HEK293 (cell line): ENCODE measurements around the gene UTP15.

Experiments used
- CTCF ChIA-PET: fragments of 350-600 bp; formaldehyde crosslinking; extraction: SDS; loops from one replicate; lab custom pipeline; 2021; ENCODE audit warnings: antibody characterized with exemption; lab: Yijun Ruan, JAX
- POLR2A ChIA-PET: fragments of 300-600 bp; formaldehyde crosslinking; extraction: SDS; loops from one replicate; lab custom pipeline; 2020; ENCODE audit warnings: antibody characterized with exemption, inconsistent platforms; lab: Yijun Ruan, JAX
- H3K27ac ChIP-seq: fragments of 200-500 bp; sonication (Bioruptor generic); 2 replicates; pipeline ENCODE4 v1.5.1; 2014; ENCODE audit warnings: low read depth, low read length, control low read depth, inconsistent platforms; ENCODE audit errors: extremely low read depth
- H3K36me3 ChIP-seq, 2 experiments: fragments of 200-500 bp in 1 of 2; sonication (Bioruptor generic) in 1 of 2; 1 replicate in 1 of 2; 2 replicates in 1 of 2; pipeline ENCODE4 v1.5.1; 2014 to 2017; ENCODE audit warnings: inconsistent platforms in 2 of 2, low read length in 2 of 2; ENCODE audit not compliant: control insufficient read depth in 2 of 2, insufficient read depth in 1 of 2
- H3K4me1 ChIP-seq: fragments of 200-500 bp; sonication (Bioruptor generic); 2 replicates; pipeline ENCODE4 v1.5.1; 2014; ENCODE audit warnings: mild to moderate bottlenecking, low read length, inconsistent platforms; ENCODE audit not compliant: control insufficient read depth, insufficient read depth
- H3K4me3 ChIP-seq: 2 replicates; pipeline ENCODE4 v1.5.1; 2011; ENCODE audit warnings: low read depth, mild to moderate bottlenecking, control low read depth, low read length, moderate library complexity
- H3K9me3 ChIP-seq: fragments of 200-500 bp; sonication (Bioruptor generic); 2 replicates; pipeline ENCODE4 v1.5.1; 2014; ENCODE audit warnings: low read depth, low read length, inconsistent platforms; ENCODE audit not compliant: control insufficient read depth, insufficient read depth
- ELK4 ChIP-seq: IDR thresholded peaks from 2 replicates; pipeline ENCODE4 v1.6.1; 2011; ENCODE audit warnings: mild to moderate bottlenecking, low read depth, low read length, borderline replicate concordance
- GLI4 ChIP-seq: fragments of 450-650 bp; formaldehyde crosslinking; IDR thresholded peaks from 2 replicates; pipeline ENCODE4 v1.5.1; 2016; ENCODE audit warnings: missing biosample characterization, missing genetic modification characterization
- HOXA7 ChIP-seq: sonication (generic); formaldehyde crosslinking; IDR thresholded peaks from 2 replicates; pipeline ENCODE4 v1.8.1; 2022; ENCODE audit warnings: missing genetic modification reagents, borderline replicate concordance
- HOXD13 ChIP-seq: sonication (generic); formaldehyde crosslinking; IDR thresholded peaks from 2 replicates; pipeline ENCODE4 v1.8.0; 2022; ENCODE audit warnings: missing genetic modification reagents, borderline replicate concordance
- IKZF3 ChIP-seq: fragments of 450-650 bp; IDR thresholded peaks from 2 replicates; pipeline ENCODE4 v1.5.0; 2018; ENCODE audit warnings: missing biosample characterization, mild to moderate bottlenecking, missing genetic modification characterization, moderate library complexity
- KLF1 ChIP-seq: fragments of 450-650 bp; formaldehyde crosslinking; IDR thresholded peaks from 2 replicates; pipeline ENCODE4 v1.5.1; 2016; ENCODE audit warnings: missing biosample characterization, missing genetic modification characterization
- KLF10 ChIP-seq: fragments of 450-650 bp; IDR thresholded peaks from 2 replicates; pipeline ENCODE4 v1.5.1; 2018; ENCODE audit warnings: missing biosample characterization, mild to moderate bottlenecking, missing genetic modification characterization
- KLF7 ChIP-seq: fragments of 450-650 bp; formaldehyde crosslinking; IDR thresholded peaks from 2 replicates; pipeline ENCODE4 v1.5.1; 2016; ENCODE audit warnings: missing biosample characterization, missing genetic modification characterization, borderline replicate concordance
- PBX3 ChIP-seq: sonication (generic); formaldehyde crosslinking; IDR thresholded peaks from 2 replicates; pipeline ENCODE4 v1.8.1; 2022; ENCODE audit warnings: mild to moderate bottlenecking, moderate library complexity, missing genetic modification reagents
- ZBTB10 ChIP-seq: fragments of 450-650 bp; formaldehyde crosslinking; IDR thresholded peaks from 2 replicates; pipeline ENCODE4 v1.5.1; 2016; ENCODE audit warnings: missing biosample characterization, missing genetic modification characterization
- ZBTB11 ChIP-seq: fragments of 450-650 bp; formaldehyde crosslinking; conservative IDR thresholded peaks from 2 replicates; pipeline ENCODE4 v1.5.1; 2016; ENCODE audit warnings: low read depth, missing biosample characterization, missing genetic modification characterization
- ZBTB44 ChIP-seq: fragments of 450-650 bp; IDR thresholded peaks from 2 replicates; pipeline ENCODE4 v1.5.1; 2018; ENCODE audit warnings: missing biosample characterization, mild to moderate bottlenecking, missing genetic modification characterization
- ZEB2 ChIP-seq: fragments of 450-650 bp; formaldehyde crosslinking; IDR thresholded peaks from 2 replicates; pipeline ENCODE4 v1.5.1; 2016; ENCODE audit warnings: missing biosample characterization, missing genetic modification characterization
- ZFP3 ChIP-seq: fragments of 450-650 bp; formaldehyde crosslinking; IDR thresholded peaks from 2 replicates; pipeline ENCODE4 v1.5.1; 2016; ENCODE audit warnings: low read depth, missing biosample characterization, missing genetic modification characterization
- ZNF174 ChIP-seq: fragments of 450-650 bp; formaldehyde crosslinking; IDR thresholded peaks from 2 replicates; pipeline ENCODE4 v1.5.0; 2017; ENCODE audit warnings: missing biosample characterization, mild to moderate bottlenecking, missing genetic modification characterization
- ZNF175 ChIP-seq: fragments of 450-650 bp; formaldehyde crosslinking; IDR thresholded peaks from 2 replicates; pipeline ENCODE4 v1.5.1; 2016; ENCODE audit warnings: missing biosample characterization, missing genetic modification characterization
- ZNF311 ChIP-seq: fragments of 450-650 bp; formaldehyde crosslinking; IDR thresholded peaks from 2 replicates; pipeline ENCODE4 v1.5.1; 2017; ENCODE audit warnings: missing biosample characterization, missing genetic modification characterization, borderline replicate concordance
- ZNF404 ChIP-seq: fragments of 450-650 bp; formaldehyde crosslinking; IDR thresholded peaks from 2 replicates; pipeline ENCODE4 v1.5.1; 2017; ENCODE audit warnings: missing biosample characterization, missing genetic modification characterization
- ZNF449 ChIP-seq: fragments of 450-650 bp; formaldehyde crosslinking; IDR thresholded peaks from 2 replicates; pipeline ENCODE4 v1.5.1; 2017; ENCODE audit warnings: missing biosample characterization, mild to moderate bottlenecking, missing genetic modification characterization, moderate library complexity
- ZNF548 ChIP-seq: fragments of 450-650 bp; formaldehyde crosslinking; IDR thresholded peaks from 2 replicates; pipeline ENCODE4 v1.5.1; 2016; ENCODE audit warnings: missing biosample characterization, missing genetic modification characterization
- ZNF600 ChIP-seq: fragments of 450-650 bp; formaldehyde crosslinking; IDR thresholded peaks from 2 replicates; pipeline ENCODE4 v1.5.1; 2016; ENCODE audit warnings: missing biosample characterization, missing genetic modification characterization
- ZNF701 ChIP-seq: fragments of 450-650 bp; formaldehyde crosslinking; IDR thresholded peaks from 2 replicates; pipeline ENCODE4 v1.5.1; 2016; ENCODE audit warnings: missing biosample characterization, missing genetic modification characterization
- ZSCAN4 ChIP-seq: fragments of 450-650 bp; formaldehyde crosslinking; IDR thresholded peaks from 2 replicates; pipeline ENCODE4 v1.5.1; 2017; ENCODE audit warnings: missing biosample characterization, missing genetic modification characterization

UTP15 gene

GRCh38 chr5:73532195-73532594 is 33.3 kb upstream of the UTP15 start (continued):
- TF ChIP-seq GLI4 (tag by site-specific recombination), result no peak
- no peak for TF ChIP-seq PBX3
- no peak for TF ChIP-seq HOXA7 (CRISPR knock-in tag)
- TF ChIP-seq ZNF548, result no peak
- TF ChIP-seq, all 188 proteins: peak for 0

- H3K27ac ChIP-seq, result no peak overlapping the region
- no peaks in the 10 kb centered on the region for H3K36me3 ChIP-seq
- H3K4me1 ChIP-seq, result no peaks in the 10 kb centered on the region
- TF ChIP-seq ZBTB11 (tag by site-specific recombination), result no peak
- no peak for TF ChIP-seq ZNF701
- no peak for TF ChIP-seq ZNF449
- TF ChIP-seq ZSCAN4, result no peak
- no peak for TF ChIP-seq ZNF175 (tag by site-specific recombination)
- TF ChIP-seq ELK4, result no peak
- TF ChIP-seq ZNF311, result no peak
- TF ChIP-seq KLF10, result no peak
- no peak for TF ChIP-seq KLF7 (tag by site-specific recombination)
- TF ChIP-seq ZFP3 (tag by site-specific recombination), result no peak
- no peak for TF ChIP-seq KLF1 (tag by site-specific recombination)
- no peak for TF ChIP-seq ZNF174
- TF ChIP-seq HOXA7 (CRISPR knock-in tag), result no peak
- TF ChIP-seq ZBTB44 (tag by site-specific recombination), result no peak
- TF ChIP-seq IKZF3, result no peak
- no peak for TF ChIP-seq ZNF600 (tag by site-specific recombination)
- TF ChIP-seq HOXD13 (CRISPR knock-in tag), result no peak
- no peak for TF ChIP-seq ZEB2 (tag by site-specific recombination)
- no peak for TF ChIP-seq ZNF404 (tag by site-specific recombination)
- TF ChIP-seq ZBTB10 (tag by site-specific recombination), result no peak
- no peak overlapping the region for H3K4me3 ChIP-seq
- no peaks in the 10 kb centered on the region for H3K9me3 ChIP-seq
- ChIA-PET POLR2A (no interaction called here), CTCF (interaction anchor here (0.9 to 4.6 kb wide), 2 partner anchors 11 to 1118 kb away, joined by 4 to 75 read pairs; no protein-coding TSS in a partner anchor)
Measured at GRCh38 chr5:73534011-73534644, 31.4 kb upstream of the UTP15 start.
